ENCODE results near the gene PCDHGA4. TPM values are rescaled to one million over a fixed set of nuclear protein-coding genes. Genes with fewer than 3 reads are reported as not detected.

The PCDHGA4 gene
- total and polyA plus RNA-seq, 2 of the 8 experiments (the other 6 are each of a cell fraction or from before 2014, with no cell fraction given): 1.4 to 1.9 TPM

Other genes starting within 250 kb of the PCDHGA4 start
Only the 30 nearest of the 36 such genes appear.
- 1.6 and 3.8 TPM in 2 replicates for gene PCDHB9, start 167.9 kb upstream of the PCDHGA4 start, total RNA-seq (2021; fragmentation: NEBNext Ultra II Directional; extraction: Animal tissue kit (Norgen Biotek cat#: 25700))
- gene PCDHB9, start 167.9 kb upstream of the PCDHGA4 start, polyA plus RNA-seq (2011; rRNA removed): 0.68 and 0.88 TPM in 2 replicates
- 1.8 and 1.9 TPM in 2 replicates for gene PCDHB10, start 162.7 kb upstream of the PCDHGA4 start, total RNA-seq (2021; fragmentation: NEBNext Ultra II Directional; extraction: Animal tissue kit (Norgen Biotek cat#: 25700))
- 1.3 and 1.5 TPM in 2 replicates for gene PCDHB10, start 162.7 kb upstream of the PCDHGA4 start, polyA plus RNA-seq (2011; rRNA removed)
- 0.86 and 1.4 TPM in 2 replicates for gene PCDHB11, start 155.4 kb upstream of the PCDHGA4 start, total RNA-seq (2021; fragmentation: NEBNext Ultra II Directional; extraction: Animal tissue kit (Norgen Biotek cat#: 25700))
- gene PCDHB11, start 155.4 kb upstream of the PCDHGA4 start, polyA plus RNA-seq (2011; rRNA removed): 0.50 and 0.63 TPM in 2 replicates
- 2.0 and 3.0 TPM in 2 replicates for gene PCDHB12, start 146.3 kb upstream of the PCDHGA4 start, total RNA-seq (2021; fragmentation: NEBNext Ultra II Directional; extraction: Animal tissue kit (Norgen Biotek cat#: 25700))
- gene PCDHB12, start 146.3 kb upstream of the PCDHGA4 start, polyA plus RNA-seq (2011; rRNA removed): 1.1 and 1.9 TPM in 2 replicates
- 1.1 and 1.4 TPM in 2 replicates for gene PCDHB13, start 141.1 kb upstream of the PCDHGA4 start, total RNA-seq (2021; fragmentation: NEBNext Ultra II Directional; extraction: Animal tissue kit (Norgen Biotek cat#: 25700))
- 1.1 and 1.5 TPM in 2 replicates for gene PCDHB13, start 141.1 kb upstream of the PCDHGA4 start, polyA plus RNA-seq (2011; rRNA removed)
- gene PCDHB14, start 131.7 kb upstream of the PCDHGA4 start, total RNA-seq (2021; fragmentation: NEBNext Ultra II Directional; extraction: Animal tissue kit (Norgen Biotek cat#: 25700)): 2.7 and 2.9 TPM in 2 replicates
- gene PCDHB14, start 131.7 kb upstream of the PCDHGA4 start, polyA plus RNA-seq (2011; rRNA removed): 2.5 and 2.7 TPM in 2 replicates
- gene PCDHB15, start 109.6 kb upstream of the PCDHGA4 start, total RNA-seq (2021; fragmentation: NEBNext Ultra II Directional; extraction: Animal tissue kit (Norgen Biotek cat#: 25700)): 3.9 and 4.0 TPM in 2 replicates
- 2.8 and 4.9 TPM in 2 replicates for gene PCDHB15, start 109.6 kb upstream of the PCDHGA4 start, polyA plus RNA-seq (2011; rRNA removed)
- not detected in 2 replicates for gene SLC25A2, start 51.0 kb upstream of the PCDHGA4 start, total RNA-seq (2021; fragmentation: NEBNext Ultra II Directional; extraction: Animal tissue kit (Norgen Biotek cat#: 25700))
- 0.05 TPM in 1 of 2 replicates, not detected in the other for gene SLC25A2, start 51.0 kb upstream of the PCDHGA4 start, polyA plus RNA-seq (2011; rRNA removed)
- 99.4 and 101 TPM in 2 replicates for gene TAF7, start 34.2 kb upstream of the PCDHGA4 start, total RNA-seq (2021; fragmentation: NEBNext Ultra II Directional; extraction: Animal tissue kit (Norgen Biotek cat#: 25700))
- 23.6 and 29.8 TPM in 2 replicates for gene TAF7, start 34.2 kb upstream of the PCDHGA4 start, polyA plus RNA-seq (2011; rRNA removed)
- 0.84 and 0.89 TPM in 2 replicates for gene PCDHGA1, start 24.5 kb upstream of the PCDHGA4 start, total RNA-seq (2021; fragmentation: NEBNext Ultra II Directional; extraction: Animal tissue kit (Norgen Biotek cat#: 25700))
- 0.57 and 1.1 TPM in 2 replicates for gene PCDHGA1, start 24.5 kb upstream of the PCDHGA4 start, polyA plus RNA-seq (2011; rRNA removed)
- gene PCDHGA2, start 16.3 kb upstream of the PCDHGA4 start, total RNA-seq (2021; fragmentation: NEBNext Ultra II Directional; extraction: Animal tissue kit (Norgen Biotek cat#: 25700)): 0.31 and 0.32 TPM in 2 replicates
- gene PCDHGA2, start 16.3 kb upstream of the PCDHGA4 start, polyA plus RNA-seq (2011; rRNA removed): 0.39 and 0.61 TPM in 2 replicates
- 0.25 and 0.39 TPM in 2 replicates for gene PCDHGA3, start 11.2 kb upstream of the PCDHGA4 start, total RNA-seq (2021; fragmentation: NEBNext Ultra II Directional; extraction: Animal tissue kit (Norgen Biotek cat#: 25700))
- 0.15 and 0.30 TPM in 2 replicates for gene PCDHGA3, start 11.2 kb upstream of the PCDHGA4 start, polyA plus RNA-seq (2011; rRNA removed)
- gene PCDHGB1, start 4.9 kb upstream of the PCDHGA4 start, total RNA-seq (2021; fragmentation: NEBNext Ultra II Directional; extraction: Animal tissue kit (Norgen Biotek cat#: 25700)): 2.8 and 3.9 TPM in 2 replicates
- gene PCDHGB1, start 4.9 kb upstream of the PCDHGA4 start, polyA plus RNA-seq (2011; rRNA removed): 1.3 and 2.0 TPM in 2 replicates
- 2.8 and 2.9 TPM in 2 replicates for gene PCDHGB2, start 5.0 kb downstream of the PCDHGA4 start, total RNA-seq (2021; fragmentation: NEBNext Ultra II Directional; extraction: Animal tissue kit (Norgen Biotek cat#: 25700))
- 1.9 TPM in 2 replicates for gene PCDHGB2, start 5.0 kb downstream of the PCDHGA4 start, polyA plus RNA-seq (2011; rRNA removed)
- 1.0 and 1.3 TPM in 2 replicates for gene PCDHGA5, start 9.1 kb downstream of the PCDHGA4 start, total RNA-seq (2021; fragmentation: NEBNext Ultra II Directional; extraction: Animal tissue kit (Norgen Biotek cat#: 25700))
- gene PCDHGA5, start 9.1 kb downstream of the PCDHGA4 start, polyA plus RNA-seq (2011; rRNA removed): 1.1 TPM in 2 replicates
- 1.3 and 1.6 TPM in 2 replicates for gene PCDHGB3, start 15.2 kb downstream of the PCDHGA4 start, total RNA-seq (2021; fragmentation: NEBNext Ultra II Directional; extraction: Animal tissue kit (Norgen Biotek cat#: 25700))
- 1.9 and 2.0 TPM in 2 replicates for gene PCDHGB3, start 15.2 kb downstream of the PCDHGA4 start, polyA plus RNA-seq (2011; rRNA removed)
- gene PCDHGA6, start 18.9 kb downstream of the PCDHGA4 start, total RNA-seq (2021; fragmentation: NEBNext Ultra II Directional; extraction: Animal tissue kit (Norgen Biotek cat#: 25700)): 1.3 and 1.4 TPM in 2 replicates
- 2.0 TPM in 2 replicates for gene PCDHGA6, start 18.9 kb downstream of the PCDHGA4 start, polyA plus RNA-seq (2011; rRNA removed)
- gene PCDHGA7, start 27.7 kb downstream of the PCDHGA4 start, total RNA-seq (2021; fragmentation: NEBNext Ultra II Directional; extraction: Animal tissue kit (Norgen Biotek cat#: 25700)): 0.73 and 1.1 TPM in 2 replicates
- 0.39 and 0.55 TPM in 2 replicates for gene PCDHGA7, start 27.7 kb downstream of the PCDHGA4 start, polyA plus RNA-seq (2011; rRNA removed)
- gene PCDHGB4, start 32.7 kb downstream of the PCDHGA4 start, total RNA-seq (2021; fragmentation: NEBNext Ultra II Directional; extraction: Animal tissue kit (Norgen Biotek cat#: 25700)): 7.8 and 9.1 TPM in 2 replicates
- gene PCDHGB4, start 32.7 kb downstream of the PCDHGA4 start, polyA plus RNA-seq (2011; rRNA removed): 8.0 and 9.7 TPM in 2 replicates
- 1.4 and 1.7 TPM in 2 replicates for gene PCDHGA8, start 37.6 kb downstream of the PCDHGA4 start, total RNA-seq (2021; fragmentation: NEBNext Ultra II Directional; extraction: Animal tissue kit (Norgen Biotek cat#: 25700))
- gene PCDHGA8, start 37.6 kb downstream of the PCDHGA4 start, polyA plus RNA-seq (2011; rRNA removed): 0.79 and 1.2 TPM in 2 replicates
- gene PCDHGB5, start 42.9 kb downstream of the PCDHGA4 start, total RNA-seq (2021; fragmentation: NEBNext Ultra II Directional; extraction: Animal tissue kit (Norgen Biotek cat#: 25700)): 1.9 and 2.6 TPM in 2 replicates
- 1.1 and 1.7 TPM in 2 replicates for gene PCDHGB5, start 42.9 kb downstream of the PCDHGA4 start, polyA plus RNA-seq (2011; rRNA removed)
- 1.1 and 1.2 TPM in 2 replicates for gene PCDHGA9, start 47.8 kb downstream of the PCDHGA4 start, total RNA-seq (2021; fragmentation: NEBNext Ultra II Directional; extraction: Animal tissue kit (Norgen Biotek cat#: 25700))
- 0.61 and 0.79 TPM in 2 replicates for gene PCDHGA9, start 47.8 kb downstream of the PCDHGA4 start, polyA plus RNA-seq (2011; rRNA removed)
- 3.4 and 4.1 TPM in 2 replicates for gene PCDHGB6, start 53.0 kb downstream of the PCDHGA4 start, total RNA-seq (2021; fragmentation: NEBNext Ultra II Directional; extraction: Animal tissue kit (Norgen Biotek cat#: 25700))
- gene PCDHGB6, start 53.0 kb downstream of the PCDHGA4 start, polyA plus RNA-seq (2011; rRNA removed): 4.1 and 4.3 TPM in 2 replicates
- gene PCDHGA10, start 58.0 kb downstream of the PCDHGA4 start, total RNA-seq (2021; fragmentation: NEBNext Ultra II Directional; extraction: Animal tissue kit (Norgen Biotek cat#: 25700)): 2.1 and 2.2 TPM in 2 replicates
- 6.4 and 7.1 TPM in 2 replicates for gene PCDHGA10, start 58.0 kb downstream of the PCDHGA4 start, polyA plus RNA-seq (2011; rRNA removed)
- gene PCDHGB7, start 62.7 kb downstream of the PCDHGA4 start, total RNA-seq (2021; fragmentation: NEBNext Ultra II Directional; extraction: Animal tissue kit (Norgen Biotek cat#: 25700)): 8.7 and 9.5 TPM in 2 replicates
- gene PCDHGB7, start 62.7 kb downstream of the PCDHGA4 start, polyA plus RNA-seq (2011; rRNA removed): 4.1 and 5.5 TPM in 2 replicates
- gene PCDHGA11, start 66.0 kb downstream of the PCDHGA4 start, total RNA-seq (2021; fragmentation: NEBNext Ultra II Directional; extraction: Animal tissue kit (Norgen Biotek cat#: 25700)): 8.2 and 8.3 TPM in 2 replicates
- gene PCDHGA11, start 66.0 kb downstream of the PCDHGA4 start, polyA plus RNA-seq (2011; rRNA removed): 2.2 and 2.7 TPM in 2 replicates
- gene PCDHGA12, start 75.5 kb downstream of the PCDHGA4 start, total RNA-seq (2021; fragmentation: NEBNext Ultra II Directional; extraction: Animal tissue kit (Norgen Biotek cat#: 25700)): 1.0 and 1.3 TPM in 2 replicates
- gene PCDHGA12, start 75.5 kb downstream of the PCDHGA4 start, polyA plus RNA-seq (2011; rRNA removed): 0.88 and 1.2 TPM in 2 replicates
- gene PCDHGC3, start 120.9 kb downstream of the PCDHGA4 start, total RNA-seq (2021; fragmentation: NEBNext Ultra II Directional; extraction: Animal tissue kit (Norgen Biotek cat#: 25700)): 18.6 and 19.6 TPM in 2 replicates
- 4.7 and 11.3 TPM in 2 replicates for gene PCDHGC3, start 120.9 kb downstream of the PCDHGA4 start, polyA plus RNA-seq (2011; rRNA removed)
- 2.4 and 2.6 TPM in 2 replicates for gene PCDHGC4, start 130.0 kb downstream of the PCDHGA4 start, total RNA-seq (2021; fragmentation: NEBNext Ultra II Directional; extraction: Animal tissue kit (Norgen Biotek cat#: 25700))
- gene PCDHGC4, start 130.0 kb downstream of the PCDHGA4 start, polyA plus RNA-seq (2011; rRNA removed): 2.1 and 2.8 TPM in 2 replicates
- 0.78 and 1.1 TPM in 2 replicates for gene PCDHGC5, start 134.1 kb downstream of the PCDHGA4 start, total RNA-seq (2021; fragmentation: NEBNext Ultra II Directional; extraction: Animal tissue kit (Norgen Biotek cat#: 25700))
- 0.41 and 0.66 TPM in 2 replicates for gene PCDHGC5, start 134.1 kb downstream of the PCDHGA4 start, polyA plus RNA-seq (2011; rRNA removed)

Data from H1 (cell line).